Testis (tissue), 3 donors: Measurements from ENCODE around the gene SHLD1. TPM values are rescaled to one million over a fixed set of nuclear protein-coding genes. Genes with fewer than 3 reads are reported as not detected.

ENCODE experiments used
- DNase-seq: peaks from one replicate; pipeline ENCODE4 v3.0.0-alpha.2; 2019
- H3K27ac ChIP-seq, 2 donors: fragments of 200-600 bp; sonication (generic); one replicate each; pipeline ENCODE4 v1.5.1; 2019
- H3K27me3 ChIP-seq: fragments of 200-600 bp; sonication (generic); one replicate; pipeline ENCODE4 v1.5.1; 2019
- H3K36me3 ChIP-seq: fragments of 200-600 bp; sonication (generic); one replicate; pipeline ENCODE4 v1.5.1; 2017; ENCODE audit warnings: low read depth; ENCODE audit errors: missing control alignments
- H3K4me1 ChIP-seq: fragments of 200-600 bp; sonication (generic); one replicate; pipeline ENCODE4 v1.5.1; 2019
- H3K4me3 ChIP-seq, 2 donors: fragments of 200-600 bp; sonication (generic); one replicate each; pipeline ENCODE4 v1.5.1; 2017 to 2019
- H3K9me3 ChIP-seq: fragments of 200-600 bp; sonication (generic); one replicate; pipeline ENCODE4 v1.5.1; 2017
- POLR2A ChIP-seq: fragments of 450-650 bp; IDR thresholded peaks from one replicate; pipeline ENCODE4 v1.6.1; 2017; ENCODE audit warnings: antibody characterized with exemption, mild to moderate bottlenecking, moderate library complexity
- WGBS, 2 donors: methylation state at CpG; one replicate each; pipeline ENCODE4 v1.1.5; 2018; 5-methylcytosine and 5-hydroxymethylcytosine counted together
- intact Hi-C: fragments of 100-400 bp; cut with DNase I; formaldehyde crosslinking; loops from one replicate; pipeline ENCODE4 v1.15.1; 2023; ENCODE audit warnings: low total_unique reads
- polyA plus RNA-seq: library from polyadenylated mRNA; stranded (reverse); fragments of 350-450 nt; fragmentation: Illumina TruSeq; extraction: RNeasy Lipid Tissue Mini Kit (QIAGEN cat#74804); gene quantifications from one replicate; pipeline ENCODE4 v1.2.3, GENCODE V29; 2014; ENCODE audit warnings: low read depth, low replicate concordance; ENCODE audit not compliant: insufficient read depth
- total RNA-seq, 2 donors: library from RNA; depleted of rRNA; stranded (reverse); fragments of >200 nt; gene quantifications; one replicate each; pipeline ENCODE4 v1.2.3, GENCODE V29; 2016
- TF ChIP-seq, protein P1 (sequence below), 3 experiments: fragments of 450-650 bp in 2 of 3; fragments of 200-600 bp in 1 of 3; sonication (generic) in 1 of 3; IDR thresholded peaks; one replicate each; pipeline ENCODE4 v1.5.1; 2016 to 2019; ENCODE audit warnings: antibody characterized with exemption in 3 of 3, mild to moderate bottlenecking in 2 of 3, moderate library complexity in 1 of 3

The SHLD1 gene
- total and polyA plus RNA-seq, 3 donors from 2014 or later: 2.2 to 6.0 (median 5.4) TPM

DNA sequence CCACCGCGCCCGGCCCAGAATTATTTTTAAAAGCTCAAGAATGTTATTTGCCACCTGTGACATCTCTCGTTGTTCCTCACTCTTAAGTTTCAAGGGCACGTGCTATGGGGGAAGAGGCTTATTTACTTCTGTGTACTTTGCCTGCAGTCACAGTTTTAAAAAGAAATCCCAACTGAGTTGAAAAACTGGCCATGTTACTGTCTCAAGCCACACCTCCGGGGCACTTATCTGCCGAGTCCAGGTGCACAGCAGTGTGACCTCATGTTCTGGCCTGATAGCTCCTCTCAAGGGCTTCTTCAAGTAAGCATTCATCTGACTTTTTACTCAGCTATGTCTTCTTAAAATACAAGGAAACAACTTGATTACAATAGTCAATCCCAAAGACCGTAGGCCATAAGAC, 34.5 kb downstream of the SHLD1 start:
- TF ChIP-seq, protein P1, sequence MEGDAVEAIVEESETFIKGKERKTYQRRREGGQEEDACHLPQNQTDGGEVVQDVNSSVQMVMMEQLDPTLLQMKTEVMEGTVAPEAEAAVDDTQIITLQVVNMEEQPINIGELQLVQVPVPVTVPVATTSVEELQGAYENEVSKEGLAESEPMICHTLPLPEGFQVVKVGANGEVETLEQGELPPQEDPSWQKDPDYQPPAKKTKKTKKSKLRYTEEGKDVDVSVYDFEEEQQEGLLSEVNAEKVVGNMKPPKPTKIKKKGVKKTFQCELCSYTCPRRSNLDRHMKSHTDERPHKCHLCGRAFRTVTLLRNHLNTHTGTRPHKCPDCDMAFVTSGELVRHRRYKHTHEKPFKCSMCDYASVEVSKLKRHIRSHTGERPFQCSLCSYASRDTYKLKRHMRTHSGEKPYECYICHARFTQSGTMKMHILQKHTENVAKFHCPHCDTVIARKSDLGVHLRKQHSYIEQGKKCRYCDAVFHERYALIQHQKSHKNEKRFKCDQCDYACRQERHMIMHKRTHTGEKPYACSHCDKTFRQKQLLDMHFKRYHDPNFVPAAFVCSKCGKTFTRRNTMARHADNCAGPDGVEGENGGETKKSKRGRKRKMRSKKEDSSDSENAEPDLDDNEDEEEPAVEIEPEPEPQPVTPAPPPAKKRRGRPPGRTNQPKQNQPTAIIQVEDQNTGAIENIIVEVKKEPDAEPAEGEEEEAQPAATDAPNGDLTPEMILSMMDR (IDR thresholded peaks at IDR 0.05): no peak
- no peak for TF ChIP-seq POLR2A
- intact Hi-C loops: loop anchor here (5.0 kb wide), 1 partner anchor 212 kb away; no protein-coding TSS in a partner anchor
- WGBS, 2 donors: 61 to 72% methylated on average over 8 of the region's 8 CpGs

DNA sequence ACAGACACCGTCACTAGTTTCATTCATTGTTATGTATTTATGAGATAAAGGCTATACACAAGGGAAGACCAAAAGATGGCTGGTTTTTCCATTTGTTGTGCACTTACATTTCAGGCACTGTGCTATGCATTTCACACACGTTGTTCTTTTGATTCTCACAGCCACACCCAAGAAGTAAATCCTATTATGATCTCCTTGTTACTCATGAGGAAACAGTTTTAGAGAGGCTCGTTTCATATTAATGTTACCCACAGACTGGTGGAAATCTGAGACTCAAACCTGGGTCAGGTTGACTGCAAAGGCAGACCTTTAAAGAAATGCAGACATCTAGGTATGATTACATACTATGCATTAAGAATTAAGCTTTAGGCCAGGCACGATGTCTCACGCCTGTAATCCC, 34.9 kb downstream of the SHLD1 start:
- H3K4me3 ChIP-seq: no peak overlapping the region
- H3K27me3 ChIP-seq: no peaks in the 10 kb centered on the region
- no peak overlapping the region for H3K27ac ChIP-seq
- whole genome bisulfite sequencing, 2 donors: 84 to 88% methylated on average over 5 of the region's 5 CpGs
- no peak for TF ChIP-seq POLR2A
- TF ChIP-seq, protein P1 (IDR thresholded peaks at IDR 0.05): no peak
- H3K9me3 ChIP-seq: no peaks in the 10 kb centered on the region
- no peak for DNase-seq
- H3K36me3 ChIP-seq: no peaks in the 10 kb centered on the region
- peaks cover 10% of the 10 kb centered on the region for H3K4me1 ChIP-seq
- intact Hi-C loops: loop anchor here (5.0 kb wide), 1 partner anchor 213 kb away; no protein-coding TSS in a partner anchor

More for the DNA sequence above, 34.5 kb downstream of the SHLD1 start:
- Histone ChIP-seq H3K36me3 (no peaks in the 10 kb centered on the region), H3K4me3 (no peak overlapping the region), H3K9me3 (no peaks in the 10 kb centered on the region), H3K27me3 (no peaks in the 10 kb centered on the region), H3K27ac (no peak overlapping the region), H3K4me1 (peaks cover 10% of the 10 kb centered on the region)
- no peak for DNase-seq

GRCh38 chr20:5786930-5787795, 37.0 kb downstream of the SHLD1 start:
- no peak for TF ChIP-seq POLR2A
- TF ChIP-seq, protein P1 (IDR thresholded peaks at IDR 0.05): peak in 1 of 3 experiments; percentile 22
- H3K4me3 ChIP-seq: no peak overlapping the region
- H3K27me3 ChIP-seq: no peaks in the 10 kb centered on the region
- H3K9me3 ChIP-seq: no peaks in the 10 kb centered on the region
- intact Hi-C loops: loop anchor here (5.0 kb wide), 1 partner anchor 215 kb away; no protein-coding TSS in a partner anchor
- no peaks in the 10 kb centered on the region for H3K36me3 ChIP-seq
- peak; percentile 61 for DNase-seq
- H3K27ac ChIP-seq: peak overlapping the region in 1 of 2 donors; percentile 32
- H3K4me1 ChIP-seq: peaks cover 10% of the 10 kb centered on the region
- WGBS, 2 donors: 63 to 73% methylated on average over 2 of the region's 2 CpGs

- Histone ChIP-seq H3K27me3 (no peaks in the 10 kb centered on the region), H3K9me3 (no peaks in the 10 kb centered on the region), H3K4me1 (peaks cover 10% of the 10 kb centered on the region), H3K4me3 (no peak overlapping the region), H3K36me3 (no peaks in the 10 kb centered on the region), H3K27ac (peak overlapping the region in 1 of 2 donors; percentile 32)
- no peak for TF ChIP-seq POLR2A
- TF ChIP-seq, protein P1 (IDR thresholded peaks at IDR 0.05): no peak
- intact Hi-C loops: loop anchor here (5.0 kb wide), 1 partner anchor 215 kb away; no protein-coding TSS in a partner anchor
- no peak for DNase-seq
Observed at GRCh38 chr20:5787796-5788165, 37.6 kb downstream of the SHLD1 start.
